ENCODE measurements around the gene GYG2.

DNA sequence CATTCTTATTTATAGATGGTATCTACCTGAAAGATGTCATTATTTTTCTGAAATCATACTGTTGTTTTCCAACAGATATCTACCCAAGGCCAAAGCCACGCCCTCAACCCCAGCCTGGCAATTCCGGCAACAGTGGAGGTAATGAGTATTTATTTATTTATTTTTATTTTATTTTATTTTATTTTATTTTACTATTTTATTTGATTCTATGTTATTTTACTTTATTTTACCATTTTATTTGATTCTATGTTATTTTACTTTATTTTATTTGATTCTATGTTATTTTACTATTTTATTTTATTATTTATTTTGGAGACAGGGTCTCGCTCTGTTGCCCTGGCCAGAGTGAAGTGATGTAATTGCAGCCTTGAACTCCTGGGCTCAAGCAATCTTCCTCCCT lies 39.2 kb upstream of the GYG2 start:
- TF ChIP-seq CTCF (IDR thresholded peaks at IDR 0.05) (no peak), EP300 (IDR thresholded peaks at IDR 0.05) (no peak)
